HepG2 (cell line): Measurements from ENCODE around the gene ACVRL1. TPM values are rescaled to one million over a fixed set of nuclear protein-coding genes. Genes with fewer than 3 reads are reported as not detected.
A peak's percentile ranks its signal among the peaks of the same experiment; 100 is the strongest.

ENCODE experiments used
- ERF ChIP-seq: IDR thresholded peaks from 2 replicates; pipeline ENCODE4 v1.6.1; 2018; ENCODE audit warnings: missing biosample characterization, missing genetic modification reagents
- EZH2 ChIP-seq: conservative IDR thresholded peaks from 2 replicates; pipeline ENCODE4 v1.6.1; 2012; ENCODE audit warnings: mild to moderate bottlenecking, low read depth, low read length, moderate library complexity
- GATAD2A ChIP-seq: IDR thresholded peaks from 2 replicates; pipeline ENCODE4 v1.6.1; 2016
- HNRNPL ChIP-seq: fragments of 200-400 bp; formaldehyde crosslinking; IDR thresholded peaks from 2 replicates; pipeline ENCODE4 v1.6.1; 2017; ENCODE audit warnings: mild to moderate bottlenecking, low read depth, low read length
- JARID2 ChIP-seq: sonication (generic); formaldehyde crosslinking; IDR thresholded peaks from 2 replicates; pipeline ENCODE4 v1.8.1; 2023; ENCODE audit warnings: missing genetic modification reagents, inconsistent platforms; ENCODE audit not compliant: insufficient replicate concordance
- KDM2A ChIP-seq: sonication (generic); formaldehyde crosslinking; IDR thresholded peaks from 2 replicates; pipeline ENCODE4 v1.4.0; 2020; ENCODE audit warnings: low read depth, missing genetic modification reagents, borderline replicate concordance
- MLXIP ChIP-seq: sonication (generic); formaldehyde crosslinking; IDR thresholded peaks from 2 replicates; pipeline ENCODE4 v1.9.0; 2021; ENCODE audit warnings: missing genetic modification reagents, borderline replicate concordance
- SSRP1 ChIP-seq: IDR thresholded peaks from 2 replicates; pipeline ENCODE4 v1.6.1; 2016; ENCODE audit warnings: control low read depth
- TFDP2 ChIP-seq: sonication (generic); formaldehyde crosslinking; IDR thresholded peaks from 2 replicates; pipeline ENCODE4 v1.4.0; 2020; ENCODE audit warnings: missing genetic modification reagents
- TOE1 ChIP-seq: sonication (generic); formaldehyde crosslinking; IDR thresholded peaks from 2 replicates; pipeline ENCODE4 v1.4.0; 2020; ENCODE audit warnings: mild to moderate bottlenecking, missing genetic modification reagents
- UBTF ChIP-seq: sonication (generic); formaldehyde crosslinking; IDR thresholded peaks from 2 replicates; pipeline ENCODE4 v1.4.0; 2020; ENCODE audit warnings: mild to moderate bottlenecking, missing genetic modification reagents
- ZBTB42 ChIP-seq: sonication (generic); formaldehyde crosslinking; IDR thresholded peaks from 2 replicates; pipeline ENCODE4 v1.5.0; 2020; ENCODE audit warnings: mild to moderate bottlenecking, missing genetic modification reagents
- ZKSCAN1 ChIP-seq: fragments of 150-350 bp; IDR thresholded peaks from 2 replicates; pipeline ENCODE4 v1.6.1; 2014; ENCODE audit warnings: low read length
- ZNF12 ChIP-seq: sonication (generic); formaldehyde crosslinking; IDR thresholded peaks from 2 replicates; pipeline ENCODE4 v1.5.0; 2020; ENCODE audit warnings: missing genetic modification reagents
- ZNF75D ChIP-seq: sonication (generic); formaldehyde crosslinking; IDR thresholded peaks from 2 replicates; pipeline ENCODE4 v1.8.1; 2023; ENCODE audit warnings: missing genetic modification reagents, mild to moderate bottlenecking, borderline replicate concordance
- ZNF770 ChIP-seq: sonication (generic); formaldehyde crosslinking; IDR thresholded peaks from 2 replicates; pipeline ENCODE4 v1.5.0; 2020; ENCODE audit warnings: mild to moderate bottlenecking, missing genetic modification reagents
- ZNF777 ChIP-seq: sonication (generic); formaldehyde crosslinking; IDR thresholded peaks from 2 replicates; pipeline ENCODE4 v1.4.0; 2020; ENCODE audit warnings: missing genetic modification reagents
- polyA plus RNA-seq, 8 experiments: library from polyadenylated mRNA; depleted of rRNA in 3 of 8; stranded (reverse) in 7 of 8; unstranded in 1 of 8; fragments of >200 nt; fragmentation: Illumina TruSeq in 4 of 8; extraction: Trizol in 4 of 8; gene quantifications; 2 replicates each; pipeline versions ENCODE4 v1.2.1 to v1.2.3, GENCODE V29; 2011 to 2016; ENCODE audit warnings: low read depth in 4 of 8, missing spikeins in 1 of 8, mixed read lengths in 1 of 8; ENCODE audit not compliant: insufficient read depth in 1 of 8
- total RNA-seq, 5 experiments: library from RNA; depleted of rRNA; stranded (reverse); fragments of >200 nt; fragmentation: Illumina TruSeq; extraction: Trizol; gene quantifications; 2 replicates each; pipeline ENCODE4 v1.2.3, GENCODE V29; 2016; ENCODE audit warnings: low read depth in 1 of 5
- TF ChIP-seq, protein P1 (sequence below): sonication (generic); formaldehyde crosslinking; IDR thresholded peaks from 2 replicates; pipeline ENCODE4 v1.5.1; 2020; ENCODE audit warnings: missing genetic modification reagents, mild to moderate bottlenecking, borderline replicate concordance
- TF ChIP-seq, protein P2 (sequence below): sonication (generic); formaldehyde crosslinking; IDR thresholded peaks from 2 replicates; pipeline ENCODE4 v1.9.0; 2021; ENCODE audit warnings: missing genetic modification reagents, mild to moderate bottlenecking, borderline replicate concordance

Gene ACVRL1
- total and polyA plus RNA-seq, 2 of the 13 experiments (the other 11 are each of a cell fraction or from before 2014, with no cell fraction given): not detected

DNA sequence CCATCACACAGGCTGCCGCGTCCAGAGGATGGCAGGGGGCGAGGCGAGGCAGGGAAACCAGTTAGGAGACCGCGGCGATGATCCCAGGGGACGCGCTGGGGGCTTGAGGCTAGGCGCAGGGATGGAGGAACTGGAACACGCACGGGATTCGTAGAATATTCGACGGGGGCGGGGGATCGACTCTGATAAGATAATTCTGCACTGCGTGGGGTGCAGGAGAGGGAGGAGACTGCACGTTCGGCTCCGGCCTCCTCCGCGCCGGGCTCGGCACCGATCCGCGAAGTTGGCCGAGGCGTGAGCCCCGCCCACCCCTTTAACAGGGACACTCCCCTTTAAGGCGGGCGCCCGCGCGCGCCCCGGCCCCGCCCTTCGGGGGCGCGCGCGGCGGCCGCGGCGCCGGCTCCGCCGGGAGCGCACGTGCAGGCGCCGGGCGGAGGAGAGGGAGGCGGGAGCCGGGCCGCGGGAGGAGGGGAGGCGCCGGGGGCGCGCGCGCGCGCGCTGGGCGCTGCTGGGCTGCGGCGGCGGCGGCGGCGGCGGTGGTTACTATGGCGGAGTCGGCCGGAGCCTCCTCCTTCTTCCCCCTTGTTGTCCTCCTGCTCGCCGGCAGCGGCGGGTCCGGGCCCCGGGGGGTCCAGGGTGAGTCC lies 44.0 kb downstream of the ACVRL1 start, which contains the start of gene ACVR1B (continued):
- TF ChIP-seq ZNF770 (CRISPR knock-in tag) (peak; percentile 25; the same call in 1 of the 2 replicates), TFDP2 (peak; percentile 52; the same call in 1 of the 2 replicates), ERF (CRISPR knock-in tag) (peak; percentile 28; the same call in 1 of the 2 replicates), MLXIP (CRISPR knock-in tag) (no peak), JARID2 (CRISPR knock-in tag) (no peak), TOE1 (CRISPR knock-in tag) (no peak), ZNF12 (CRISPR knock-in tag) (no peak), ZBTB42 (CRISPR knock-in tag) (no peak), GATAD2A (CRISPR knock-in tag) (0 out of 2 replicates have a peak, but pooled peaks have one; percentile 9), ZNF75D (CRISPR knock-in tag) (no peak), ZNF777 (no peak), KDM2A (CRISPR knock-in tag) (no peak), SSRP1 (no peak), HNRNPL (no peak), ZKSCAN1 (no peak), UBTF (no peak), EZH2 (0 out of 2 replicates have a peak, but pooled peaks have one; percentile 45)
- TF ChIP-seq, protein P1, sequence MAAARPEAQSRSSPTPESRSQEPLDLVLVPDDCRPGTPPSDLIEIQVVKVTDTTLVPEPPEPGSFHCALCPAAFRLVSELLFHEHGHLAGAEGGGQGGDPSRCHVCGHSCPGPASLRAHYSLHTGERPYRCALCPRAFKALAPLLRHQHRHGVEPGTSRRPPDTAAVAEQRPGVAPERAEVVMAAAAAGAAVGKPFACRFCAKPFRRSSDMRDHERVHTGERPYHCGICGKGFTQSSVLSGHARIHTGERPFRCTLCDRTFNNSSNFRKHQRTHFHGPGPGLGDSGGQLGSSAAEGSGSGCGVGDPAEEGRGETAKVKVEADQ (CRISPR knock-in tag): 0 out of 2 replicates have a peak, but pooled peaks have one; percentile 23
- TF ChIP-seq, protein P2, sequence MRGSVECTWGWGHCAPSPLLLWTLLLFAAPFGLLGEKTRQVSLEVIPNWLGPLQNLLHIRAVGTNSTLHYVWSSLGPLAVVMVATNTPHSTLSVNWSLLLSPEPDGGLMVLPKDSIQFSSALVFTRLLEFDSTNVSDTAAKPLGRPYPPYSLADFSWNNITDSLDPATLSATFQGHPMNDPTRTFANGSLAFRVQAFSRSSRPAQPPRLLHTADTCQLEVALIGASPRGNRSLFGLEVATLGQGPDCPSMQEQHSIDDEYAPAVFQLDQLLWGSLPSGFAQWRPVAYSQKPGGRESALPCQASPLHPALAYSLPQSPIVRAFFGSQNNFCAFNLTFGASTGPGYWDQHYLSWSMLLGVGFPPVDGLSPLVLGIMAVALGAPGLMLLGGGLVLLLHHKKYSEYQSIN (CRISPR knock-in tag): no peak
